Panc1 (cell line): ENCODE measurements around the gene NCAPD2. TPM values are rescaled to one million over a fixed set of nuclear protein-coding genes. Genes with fewer than 3 reads are reported as not detected.

Experiments used
- ATAC-seq: fragments of 200-7000 bp; cut with Tn5 transposase; 2 replicates; pipeline ENCODE4 v1.9.1; 2020; ENCODE audit warnings: mild to moderate bottlenecking, moderate library complexity
- BruUV-seq: library from RNA; stranded (reverse); fragments of 400-500 nt; replicated peaks from 2 replicates; lab custom pipeline; 2021; lab: Mats Ljungman, UMichigan
- CTCF ChIA-PET: fragments of 300-600 bp; sonication (Branson Sonifier 250); formaldehyde crosslinking; loops from one replicate; lab custom pipeline; 2022; ENCODE audit warnings: antibody characterized with exemption; lab: Charles Lee
- POLR2A ChIA-PET: fragments of 300-600 bp; sonication (Branson Sonifier 250); formaldehyde crosslinking; loops from one replicate; lab custom pipeline; 2022; ENCODE audit warnings: antibody characterized with exemption; lab: Charles Lee
- DNase-seq: peaks from one replicate; pipeline ENCODE4 v3.0.0-alpha.2; 2010; ENCODE audit warnings: low read depth, low spot score
- H3K27ac ChIP-seq: 2 replicates; pipeline ENCODE4 v1.5.1; 2011; ENCODE audit warnings: mild to moderate bottlenecking, low read length, inconsistent platforms
- H3K27me3 ChIP-seq: fragments of 200-500 bp; sonication (Bioruptor generic); 2 replicates; pipeline ENCODE4 v1.6.0; 2014; ENCODE audit warnings: low read length, inconsistent platforms; ENCODE audit not compliant: control insufficient read depth, insufficient read depth
- H3K36me3 ChIP-seq: fragments of 200-500 bp; sonication (Bioruptor generic); 2 replicates; pipeline ENCODE4 v1.5.1; 2014; ENCODE audit warnings: inconsistent platforms, mild to moderate bottlenecking, low read length, moderate library complexity; ENCODE audit not compliant: control insufficient read depth, insufficient read depth
- H3K4me1 ChIP-seq: 2 replicates; pipeline ENCODE4 v1.5.1; 2011; ENCODE audit warnings: inconsistent platforms, mild to moderate bottlenecking, low read length, moderate library complexity; ENCODE audit not compliant: control insufficient read depth, insufficient read depth
- H3K4me3 ChIP-seq, 2 experiments: 2 replicates each; pipeline ENCODE4 v1.5.1; 2011 to 2012; ENCODE audit warnings: low read depth in 2 of 2, low read length in 2 of 2, mild to moderate bottlenecking in 2 of 2, inconsistent platforms in 1 of 2, moderate library complexity in 1 of 2
- H3K9me3 ChIP-seq: fragments of 200-500 bp; sonication (Bioruptor generic); 2 replicates; pipeline ENCODE4 v1.5.1; 2014; ENCODE audit warnings: low read depth, mild to moderate bottlenecking, inconsistent platforms, low read length, moderate library complexity; ENCODE audit not compliant: control insufficient read depth, insufficient read depth
- POLR2AphosphoS5 ChIP-seq: IDR thresholded peaks from 2 replicates; pipeline ENCODE4 v1.6.1; 2012; ENCODE audit warnings: mild to moderate bottlenecking, low read depth, low read length, moderate library complexity
- SIN3A ChIP-seq: IDR thresholded peaks from 2 replicates; pipeline ENCODE4 v1.6.1; 2012; ENCODE audit warnings: low read depth, mild to moderate bottlenecking, low read length, moderate library complexity, borderline replicate concordance; ENCODE audit not compliant: insufficient read depth
- TCF7L2 ChIP-seq: IDR thresholded peaks from 2 replicates; pipeline ENCODE4 v1.6.1; 2011; ENCODE audit warnings: mild to moderate bottlenecking, low read depth, low read length, inconsistent platforms
- in situ Hi-C: cut with HindIII; loops from 2 replicates; pipeline ENCODE4 v1.10.0; 2016; ENCODE audit warnings: low sequenced_read_pairs, low pct_unique_long_range_greater_than_20kb
- intact Hi-C: fragments of 100-400 bp; cut with micrococcal nuclease; formaldehyde crosslinking; loops from one replicate; pipeline ENCODE4 v1.10.0; 2022; ENCODE audit not compliant: unreplicated experiment
- total RNA-seq: library from RNA; stranded (reverse); gene quantifications from one replicate; pipeline ENCODE4 v1.2.1, GENCODE V29; 2021; ENCODE audit not compliant: unreplicated experiment
- TF ChIP-seq, protein P1 (sequence below): fragments of 450-650 bp; IDR thresholded peaks from 2 replicates; pipeline ENCODE4 v1.5.1; 2017; ENCODE audit warnings: mild to moderate bottlenecking
- TF ChIP-seq, protein P2 (sequence below), 2 experiments: IDR thresholded peaks; 2 replicates each; pipeline ENCODE4 v1.6.1; 2011 to 2012; ENCODE audit warnings: low read depth in 2 of 2, control low read depth in 1 of 2, low read length in 1 of 2, mild to moderate bottlenecking in 1 of 2, moderate library complexity in 1 of 2; ENCODE audit not compliant: insufficient read depth in 1 of 2

The NCAPD2 gene
- total RNA-seq, 1 experiment from 2014 or later: 80.3 TPM

DNA sequence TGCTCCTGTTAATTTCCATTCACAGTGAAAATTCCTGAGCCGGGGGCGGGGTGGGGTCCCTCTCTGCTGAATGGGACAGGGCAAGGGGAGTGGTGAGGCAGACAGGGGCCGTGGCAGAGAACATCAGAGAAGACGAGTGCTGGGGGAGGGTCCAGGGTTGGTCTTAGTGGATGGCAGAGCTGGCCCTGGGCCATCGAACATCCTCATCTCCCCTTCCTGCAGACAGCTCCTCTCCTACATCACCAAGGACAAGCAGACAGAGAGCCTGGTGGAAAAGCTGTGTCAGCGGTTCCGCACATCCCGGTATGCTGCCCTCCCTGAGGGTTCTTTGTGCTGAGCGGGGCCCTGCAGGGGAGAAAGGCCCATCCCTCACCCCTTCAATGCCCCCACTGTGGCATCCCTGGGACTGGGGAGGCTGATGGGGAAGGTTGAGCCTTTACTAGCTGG is 35.4 kb downstream of the NCAPD2 start:
- no peak for ATAC-seq
- Histone ChIP-seq H3K27ac (no peak overlapping the region), H3K4me3 (no peak overlapping the region), H3K27me3 (no peaks in the 10 kb centered on the region), H3K4me1 (peaks cover 15% of the 10 kb centered on the region), H3K9me3 (no peaks in the 10 kb centered on the region), H3K36me3 (peaks cover 13% of the 10 kb centered on the region)
- intact Hi-C loops: no loop called here
- no TSS peak for BruUV-seq
- ChIA-PET CTCF (no interaction called here), POLR2A (no interaction called here)
- in situ Hi-C loops: no loop called here
- TF ChIP-seq, protein P1, sequence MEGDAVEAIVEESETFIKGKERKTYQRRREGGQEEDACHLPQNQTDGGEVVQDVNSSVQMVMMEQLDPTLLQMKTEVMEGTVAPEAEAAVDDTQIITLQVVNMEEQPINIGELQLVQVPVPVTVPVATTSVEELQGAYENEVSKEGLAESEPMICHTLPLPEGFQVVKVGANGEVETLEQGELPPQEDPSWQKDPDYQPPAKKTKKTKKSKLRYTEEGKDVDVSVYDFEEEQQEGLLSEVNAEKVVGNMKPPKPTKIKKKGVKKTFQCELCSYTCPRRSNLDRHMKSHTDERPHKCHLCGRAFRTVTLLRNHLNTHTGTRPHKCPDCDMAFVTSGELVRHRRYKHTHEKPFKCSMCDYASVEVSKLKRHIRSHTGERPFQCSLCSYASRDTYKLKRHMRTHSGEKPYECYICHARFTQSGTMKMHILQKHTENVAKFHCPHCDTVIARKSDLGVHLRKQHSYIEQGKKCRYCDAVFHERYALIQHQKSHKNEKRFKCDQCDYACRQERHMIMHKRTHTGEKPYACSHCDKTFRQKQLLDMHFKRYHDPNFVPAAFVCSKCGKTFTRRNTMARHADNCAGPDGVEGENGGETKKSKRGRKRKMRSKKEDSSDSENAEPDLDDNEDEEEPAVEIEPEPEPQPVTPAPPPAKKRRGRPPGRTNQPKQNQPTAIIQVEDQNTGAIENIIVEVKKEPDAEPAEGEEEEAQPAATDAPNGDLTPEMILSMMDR: no peak
- TF ChIP-seq, protein P2, sequence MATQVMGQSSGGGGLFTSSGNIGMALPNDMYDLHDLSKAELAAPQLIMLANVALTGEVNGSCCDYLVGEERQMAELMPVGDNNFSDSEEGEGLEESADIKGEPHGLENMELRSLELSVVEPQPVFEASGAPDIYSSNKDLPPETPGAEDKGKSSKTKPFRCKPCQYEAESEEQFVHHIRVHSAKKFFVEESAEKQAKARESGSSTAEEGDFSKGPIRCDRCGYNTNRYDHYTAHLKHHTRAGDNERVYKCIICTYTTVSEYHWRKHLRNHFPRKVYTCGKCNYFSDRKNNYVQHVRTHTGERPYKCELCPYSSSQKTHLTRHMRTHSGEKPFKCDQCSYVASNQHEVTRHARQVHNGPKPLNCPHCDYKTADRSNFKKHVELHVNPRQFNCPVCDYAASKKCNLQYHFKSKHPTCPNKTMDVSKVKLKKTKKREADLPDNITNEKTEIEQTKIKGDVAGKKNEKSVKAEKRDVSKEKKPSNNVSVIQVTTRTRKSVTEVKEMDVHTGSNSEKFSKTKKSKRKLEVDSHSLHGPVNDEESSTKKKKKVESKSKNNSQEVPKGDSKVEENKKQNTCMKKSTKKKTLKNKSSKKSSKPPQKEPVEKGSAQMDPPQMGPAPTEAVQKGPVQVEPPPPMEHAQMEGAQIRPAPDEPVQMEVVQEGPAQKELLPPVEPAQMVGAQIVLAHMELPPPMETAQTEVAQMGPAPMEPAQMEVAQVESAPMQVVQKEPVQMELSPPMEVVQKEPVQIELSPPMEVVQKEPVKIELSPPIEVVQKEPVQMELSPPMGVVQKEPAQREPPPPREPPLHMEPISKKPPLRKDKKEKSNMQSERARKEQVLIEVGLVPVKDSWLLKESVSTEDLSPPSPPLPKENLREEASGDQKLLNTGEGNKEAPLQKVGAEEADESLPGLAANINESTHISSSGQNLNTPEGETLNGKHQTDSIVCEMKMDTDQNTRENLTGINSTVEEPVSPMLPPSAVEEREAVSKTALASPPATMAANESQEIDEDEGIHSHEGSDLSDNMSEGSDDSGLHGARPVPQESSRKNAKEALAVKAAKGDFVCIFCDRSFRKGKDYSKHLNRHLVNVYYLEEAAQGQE (IDR thresholded peaks at IDR 0.05; ENCODE audit: insufficient read depth in 1 of 2, low read depth in 2 of 2, low read length in 1 of 2): no peak
- no peak for TF ChIP-seq POLR2AphosphoS5
- TF ChIP-seq TCF7L2: no peak
- no peak for TF ChIP-seq SIN3A
- DNase-seq: no peak

DNA sequence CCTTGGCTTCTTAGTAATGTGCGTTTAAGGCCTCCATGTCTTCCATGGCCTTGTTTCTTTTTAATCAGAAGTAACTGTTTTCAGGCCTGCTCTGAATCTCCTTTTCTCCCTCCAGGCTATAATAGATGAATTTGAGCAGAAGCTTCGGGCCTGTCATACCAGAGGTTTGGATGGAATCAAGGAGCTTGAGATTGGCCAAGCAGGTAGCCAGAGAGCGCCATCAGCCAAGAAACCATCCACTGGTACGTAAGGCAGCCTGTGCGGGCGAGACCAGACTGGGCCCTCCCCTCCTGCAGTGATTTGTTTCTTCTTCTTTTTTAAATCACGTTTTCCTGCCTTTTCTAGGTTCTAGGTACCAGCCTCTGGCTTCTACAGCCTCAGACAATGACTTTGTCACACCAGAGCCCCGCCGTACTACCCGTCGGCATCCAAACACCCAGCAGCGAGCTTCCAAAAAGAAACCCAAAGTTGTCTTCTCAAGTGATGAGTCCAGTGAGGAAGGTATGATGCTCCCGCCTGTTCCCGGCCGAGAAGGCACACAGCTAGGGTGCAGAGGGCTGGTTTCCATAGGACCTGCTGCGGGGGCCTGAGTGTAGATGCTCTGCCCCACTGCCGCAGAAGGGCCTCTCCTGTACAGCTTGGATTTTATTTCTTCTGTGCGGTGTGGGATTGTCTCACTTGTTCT is 36.8 kb downstream of the NCAPD2 start:
- DNase-seq: no peak
- Histone ChIP-seq H3K36me3 (peaks cover 9% of the 10 kb centered on the region), H3K27ac (peak overlapping the region; percentile 44; the same call in 1 of the 2 replicates), H3K4me3 (no peak overlapping the region), H3K4me1 (peaks cover 15% of the 10 kb centered on the region), H3K27me3 (no peaks in the 10 kb centered on the region), H3K9me3 (no peaks in the 10 kb centered on the region)
- in situ Hi-C loops: no loop called here
- TF ChIP-seq POLR2AphosphoS5: no peak
- TF ChIP-seq, protein P1: no peak
- no peak for TF ChIP-seq TCF7L2
- no peak for TF ChIP-seq SIN3A
- TF ChIP-seq, protein P2 (IDR thresholded peaks at IDR 0.05; ENCODE audit: insufficient read depth in 1 of 2, low read depth in 2 of 2, low read length in 1 of 2): no peak
- POLR2A ChIA-PET: no interaction called here
- no TSS peak for BruUV-seq
- CTCF ChIA-PET: interaction anchor here (0.7 kb wide), 1 partner anchor 138 kb away, joined by 6 read pairs; no protein-coding TSS in a partner anchor
- ATAC-seq: no peak
- intact Hi-C loops: no loop called here
